Measurements from ENCODE around the gene RNASE4.
"Not testable (repeated sequence)": the region's sequence is repeated elsewhere in the genome, so short reads cannot be mapped to it uniquely, and the experiment has no call there.

The RNASE4 gene

GRCh38 chr14:20700965-20701364 lies 16.6 kb downstream of the RNASE4 start:
- DNase-seq: not testable (repeated sequence)

DNA sequence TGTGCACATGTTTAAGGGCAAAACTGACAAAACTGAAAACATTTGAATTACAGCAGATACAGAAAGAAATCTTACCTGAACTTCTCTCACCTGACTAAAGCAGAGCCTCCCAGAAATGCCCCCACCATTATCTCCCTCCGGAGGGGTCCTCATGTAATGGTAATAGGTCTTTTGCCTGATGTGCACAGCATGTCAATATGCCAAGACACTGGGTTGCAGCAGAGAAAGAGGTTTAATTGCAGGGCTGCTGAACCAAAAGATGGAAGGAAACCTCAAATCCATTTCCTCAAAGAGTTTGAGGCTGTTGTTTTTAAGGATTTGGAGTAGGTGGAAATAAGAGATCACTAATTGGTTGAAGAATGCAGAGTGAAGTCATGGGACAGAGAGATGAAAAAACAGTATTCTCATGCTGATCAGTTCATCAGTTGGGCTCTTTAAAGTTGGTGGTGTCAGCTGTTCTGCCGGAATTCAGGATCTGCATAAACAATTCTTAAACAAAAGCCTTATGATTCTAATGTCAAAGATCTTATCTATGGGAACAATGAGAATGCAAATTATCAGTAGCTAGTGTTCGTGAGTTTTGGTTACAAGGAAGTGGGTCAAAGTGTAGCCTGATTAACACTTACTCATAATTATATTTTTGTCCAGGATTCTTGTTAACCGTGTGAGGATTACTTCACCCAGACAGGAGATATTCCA lies 22.4 kb downstream of the RNASE4 start:
- no peak for DNase-seq

DNA sequence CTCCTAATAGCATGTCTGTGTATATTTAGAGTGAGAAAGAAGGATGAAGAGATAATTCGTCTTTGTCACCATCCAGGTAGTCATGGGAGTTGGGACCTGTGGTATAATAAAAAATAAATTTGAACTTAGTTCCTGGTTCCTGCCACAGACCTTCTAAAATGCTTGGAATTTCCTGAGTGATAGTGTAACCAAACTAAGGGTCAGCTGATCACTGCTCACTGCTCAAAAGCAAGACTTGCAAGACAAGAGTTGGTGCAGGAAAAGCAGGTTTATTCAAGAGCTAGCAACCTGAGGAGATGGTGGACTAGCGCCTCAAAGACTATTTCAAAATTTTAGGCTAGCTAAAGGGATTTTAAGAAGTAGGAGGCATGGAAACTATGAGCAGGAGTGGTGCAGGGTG lies 23.3 kb downstream of the RNASE4 start:
- no peak for DNase-seq

DNA sequence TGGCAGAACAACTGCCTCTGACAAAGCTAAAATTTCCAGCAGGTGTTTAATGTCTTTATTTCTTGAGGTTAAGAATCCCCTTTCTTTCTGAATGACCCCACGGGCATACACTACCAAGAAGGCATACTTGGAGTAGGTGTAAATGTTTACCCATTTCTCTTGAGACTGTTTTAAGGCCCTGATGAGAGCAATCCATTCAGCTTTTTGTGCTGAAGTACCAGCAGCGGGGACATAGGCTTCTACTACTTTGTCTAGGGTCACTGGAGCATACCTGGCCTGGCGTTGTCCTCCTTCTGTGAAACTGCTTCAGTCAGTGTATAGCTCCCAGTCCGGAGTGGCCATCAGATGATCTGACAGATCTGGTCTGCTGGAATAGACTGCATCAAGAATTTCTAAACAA lies 26.9 kb downstream of the RNASE4 start:
- DNase-seq: no peak

- no peak for DNase-seq
Measured at GRCh38 chr14:20711685-20712084, 27.3 kb downstream of the RNASE4 start.

- DNase-seq: no peak
Measured at GRCh38 chr14:20712904-20713303, 28.5 kb downstream of the RNASE4 start.

GRCh38 chr14:20714593-20715250 lies 30.4 kb downstream of the RNASE4 start:
- DNase-seq: no peak

GRCh38 chr14:20719777-20720176 lies 35.4 kb downstream of the RNASE4 start:
- no peak for DNase-seq

- no peak for DNase-seq
Measured at GRCh38 chr14:20720741-20721140, 36.4 kb downstream of the RNASE4 start.

GRCh38 chr14:20722016-20722415 lies 37.7 kb downstream of the RNASE4 start:
- DNase-seq: no peak

- DNase-seq: no peak
Measured at GRCh38 chr14:20723488-20723887, 39.1 kb downstream of the RNASE4 start.

DNA sequence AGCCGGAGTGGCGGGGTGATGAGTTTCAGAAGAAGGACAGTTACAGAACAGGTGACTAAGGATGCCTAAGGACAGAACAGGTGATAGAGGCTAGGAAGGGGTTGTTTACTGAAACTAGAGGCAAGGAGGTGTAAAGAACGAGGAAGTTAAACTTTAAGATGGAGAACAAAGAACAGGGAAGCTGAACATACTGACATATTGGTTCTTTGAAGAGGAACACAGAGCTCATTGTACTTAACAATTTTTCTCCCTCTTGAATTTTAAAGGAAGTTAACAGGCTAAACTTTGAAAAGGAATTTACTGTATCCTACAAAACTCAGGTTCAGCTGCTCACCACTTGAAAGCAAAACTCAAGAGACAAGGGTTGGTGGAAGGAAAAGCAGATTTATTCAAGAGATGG lies 41.8 kb downstream of the RNASE4 start:
- DNase-seq: not testable (repeated sequence)

DNA sequence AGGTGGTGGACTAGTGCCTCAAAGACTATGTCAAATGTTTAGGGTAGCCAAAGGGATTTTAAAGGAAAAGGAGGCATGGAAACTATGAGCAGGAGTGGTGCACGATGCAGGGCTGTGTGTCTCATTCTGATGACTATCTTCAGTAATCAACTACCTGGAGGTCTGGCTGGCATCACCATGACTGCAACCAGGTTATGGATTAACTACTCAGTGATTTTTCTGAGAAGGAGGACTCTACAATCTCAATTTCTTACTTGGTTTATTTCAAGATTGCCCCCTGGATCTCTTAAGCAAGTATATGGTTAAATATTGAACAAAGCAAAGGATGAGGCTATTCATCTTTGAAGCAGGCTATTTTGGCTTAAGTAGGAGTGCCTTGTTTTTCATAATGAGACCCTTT lies 42.2 kb downstream of the RNASE4 start:
- DNase-seq: no peak

GRCh38 chr14:20730891-20731290 lies 46.5 kb downstream of the RNASE4 start:
- DNase-seq: no peak

DNA sequence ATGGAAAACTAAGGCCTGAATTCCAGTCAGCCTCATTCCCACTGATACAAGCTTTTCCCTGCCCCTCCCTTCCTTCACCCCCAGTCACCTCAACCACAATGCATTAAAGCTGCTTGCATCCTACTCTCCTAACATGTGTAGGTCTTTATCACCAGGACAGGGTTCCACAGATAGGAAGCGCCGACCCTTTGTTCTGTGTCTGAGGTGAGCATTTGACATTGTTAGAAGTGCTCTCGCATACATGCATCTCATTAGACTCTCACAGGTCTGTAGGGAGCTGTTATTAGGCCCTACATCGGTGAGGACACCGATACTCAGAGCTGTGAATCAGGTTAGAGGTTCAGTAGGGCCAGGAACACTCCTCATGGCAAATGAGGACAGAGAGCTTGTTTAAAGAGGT lies 48.1 kb downstream of the RNASE4 start:
- no peak for DNase-seq

DNA sequence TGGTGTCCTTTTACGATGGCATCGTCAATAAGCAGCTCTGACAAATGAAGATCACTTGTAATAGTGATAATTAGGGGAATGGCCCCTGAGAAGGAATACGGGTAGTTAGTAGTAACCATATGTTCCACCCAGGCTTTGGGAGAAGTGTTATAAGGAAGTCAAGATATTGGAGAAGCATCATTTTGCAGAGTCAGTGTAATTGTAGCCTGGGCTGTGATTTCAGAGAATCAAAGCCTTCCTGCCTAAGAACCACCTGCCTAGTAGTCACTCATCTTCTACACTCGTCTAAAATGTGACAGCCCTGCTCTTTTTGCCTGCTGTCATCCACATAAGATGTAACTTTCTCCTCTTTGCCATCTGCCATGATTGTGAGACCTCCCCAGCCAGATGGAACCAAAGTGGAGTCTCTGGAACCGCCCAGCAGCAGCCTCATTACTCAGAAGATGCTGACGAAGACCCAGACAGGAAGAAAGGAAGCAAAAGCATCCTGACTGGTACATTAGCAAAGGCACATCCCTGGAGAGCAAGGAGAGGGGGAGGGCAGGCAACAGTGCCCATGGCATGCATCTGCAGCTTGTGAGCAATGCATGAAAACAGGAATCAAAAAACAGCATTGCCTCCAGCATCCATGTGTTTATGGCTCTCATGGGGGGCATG lies 48.7 kb downstream of the RNASE4 start:
- DNase-seq: no peak

DNA sequence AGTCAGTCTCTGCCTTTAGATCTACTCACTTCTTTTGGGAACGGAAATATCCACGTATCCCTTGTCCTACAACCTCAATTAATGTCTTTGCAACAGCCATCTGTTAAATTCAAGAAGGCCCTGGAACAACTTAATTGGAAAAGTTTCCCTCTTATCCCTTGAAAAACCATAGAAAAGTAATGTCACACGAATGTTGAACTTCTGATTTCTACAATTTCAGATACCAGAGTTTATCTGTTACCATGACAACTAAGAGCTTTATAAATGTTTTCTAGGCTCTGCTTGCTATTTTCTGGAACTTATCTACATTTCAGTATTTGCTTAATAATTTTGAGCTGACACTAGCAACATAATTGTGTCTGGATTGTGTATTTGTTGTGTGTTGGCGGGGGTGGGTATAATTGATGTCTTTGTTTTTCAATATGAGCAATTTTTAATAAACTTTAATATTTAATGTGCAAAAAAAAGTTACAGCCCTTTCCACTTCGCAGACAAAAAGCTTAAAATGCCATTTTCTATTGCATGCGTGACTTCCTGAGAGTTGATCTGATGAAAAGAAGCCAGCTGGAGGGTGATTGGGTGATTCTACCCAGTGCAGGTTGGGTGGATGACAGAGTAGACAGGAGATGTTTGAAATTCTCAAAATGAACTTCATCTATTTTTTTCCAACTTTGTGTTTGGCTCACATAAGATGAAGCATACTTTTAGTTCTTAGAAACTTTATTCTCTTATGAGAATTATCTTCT lies 49.5 kb downstream of the RNASE4 start:
- no peak for DNase-seq

- DNase-seq: no peak
Measured at GRCh38 chr14:20734430-20734806, 50.1 kb downstream of the RNASE4 start.

- DNase-seq: not testable (repeated sequence)
Measured at GRCh38 chr14:20738292-20738691, 53.9 kb downstream of the RNASE4 start.

GRCh38 chr14:20742132-20742531 lies 57.8 kb downstream of the RNASE4 start:
- no peak for DNase-seq

GRCh38 chr14:20743556-20743955 lies 59.2 kb downstream of the RNASE4 start:
- DNase-seq: no peak

DNA sequence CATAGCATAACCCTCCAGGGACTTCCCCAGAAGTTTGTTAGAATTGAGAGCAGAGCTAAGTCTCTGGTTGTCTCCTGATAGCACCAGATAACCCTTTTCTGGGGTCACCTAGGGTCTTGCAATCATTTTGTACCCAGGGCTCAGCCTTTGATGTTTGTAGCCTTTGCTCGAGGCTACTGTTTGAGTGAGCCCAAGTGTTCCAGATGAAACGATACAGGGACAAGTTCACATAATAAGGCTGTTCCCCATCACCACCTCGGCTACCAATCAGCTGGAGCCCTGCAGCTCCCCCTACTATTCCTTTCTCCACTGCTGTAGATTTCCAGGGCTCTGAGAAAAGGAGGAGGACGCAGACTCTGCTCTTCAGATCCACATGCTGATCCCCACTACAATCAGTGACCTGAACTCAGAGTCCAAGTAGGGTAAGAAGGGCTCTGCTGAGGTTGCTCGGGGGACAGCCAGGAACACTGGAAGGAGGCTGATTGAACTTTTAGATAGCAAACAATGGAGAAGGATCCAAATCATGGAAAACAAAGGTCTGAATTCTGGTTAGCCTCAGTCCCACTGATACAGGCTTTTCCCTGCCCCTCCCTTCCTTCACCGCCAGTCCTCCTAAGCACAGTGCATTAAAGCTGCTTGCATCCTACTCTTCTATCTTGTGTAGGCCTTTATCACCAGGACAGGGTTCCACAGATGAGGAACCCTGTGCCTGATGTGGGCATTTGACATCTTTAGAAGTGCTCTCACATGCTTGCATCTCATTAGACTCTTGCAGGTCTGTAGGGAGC lies 61.4 kb downstream of the RNASE4 start, which contains the start of gene EDDM3A:
Gene EDDM3A, plus strand, starts transcription at position 317 of the 788 bp plus-strand sequence. CDS start 1,694 bp downstream, outside the sequence.
- no peak for DNase-seq

DNA sequence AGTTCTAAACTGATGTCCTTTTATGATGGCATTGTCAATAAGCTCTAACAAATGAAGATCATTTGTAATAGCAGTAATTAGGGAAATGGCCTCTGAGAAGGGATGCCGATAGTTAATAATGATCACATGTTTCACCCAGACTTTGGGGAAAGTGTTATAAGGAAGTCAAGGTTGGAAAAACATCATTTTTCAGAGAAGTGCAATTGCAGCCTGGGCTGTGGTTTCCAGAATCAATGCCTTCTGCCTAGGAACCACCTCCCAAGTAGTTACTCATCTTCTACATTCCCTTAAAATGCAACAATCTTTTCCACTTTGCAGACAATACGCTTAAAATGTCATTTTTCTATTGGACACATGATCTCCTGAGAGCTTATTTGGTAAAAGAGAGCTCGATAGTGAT lies 62.2 kb downstream of the RNASE4 start:
- DNase-seq: no peak
